CD14-positive monocyte (primary cell): ENCODE measurements around the gene GIGYF2. TPM values are rescaled to one million over a fixed set of nuclear protein-coding genes. Genes with fewer than 3 reads are reported as not detected.

Source experiments
- DNase-seq, 3 donors: peaks; one replicate each; pipeline ENCODE4 v3.0.0-alpha.2; 2011 to 2022
- H2AFZ ChIP-seq: 2 replicates; pipeline ENCODE4 v1.6.0; 2012; ENCODE audit warnings: mild to moderate bottlenecking, low read depth, low read length, inconsistent platforms; ENCODE audit not compliant: insufficient read depth, poor library complexity, severe bottlenecking
- H3K27ac ChIP-seq, 2 donors: 1 replicate in 1 of 2; 2 replicates in 1 of 2; pipeline ENCODE4 v1.5.1; 2012 to 2013; ENCODE audit warnings: low read length in 2 of 2, control low read depth in 1 of 2, inconsistent platforms in 1 of 2, low read depth in 1 of 2, mild to moderate bottlenecking in 1 of 2
- H3K27me3 ChIP-seq, 2 donors: one replicate each; pipeline versions ENCODE4 v1.6.0 to v1.6.1; 2011 to 2013; ENCODE audit warnings: low read length in 2 of 2; ENCODE audit not compliant: control insufficient read depth in 2 of 2, insufficient read depth in 2 of 2
- H3K36me3 ChIP-seq, 2 donors: replicated peaks in 1 of 2; 1 replicate in 1 of 2; 2 replicates in 1 of 2; pipeline versions ENCODE4 v1.5.1 to v1.6.1; 2012 to 2013; ENCODE audit warnings: low read length in 2 of 2, control low read depth in 1 of 2, inconsistent platforms in 1 of 2, mild to moderate bottlenecking in 1 of 2; ENCODE audit not compliant: insufficient read depth in 2 of 2, control insufficient read depth in 1 of 2
- H3K4me1 ChIP-seq, 2 donors: 1 replicate in 1 of 2; 2 replicates in 1 of 2; pipeline versions ENCODE4 v1.5.1 to v1.6.1; 2012 to 2013; ENCODE audit warnings: low read length in 2 of 2, control low read depth in 1 of 2, inconsistent platforms in 1 of 2, mild to moderate bottlenecking in 1 of 2, moderate library complexity in 1 of 2; ENCODE audit not compliant: insufficient read depth in 2 of 2, control insufficient read depth in 1 of 2
- H3K4me2 ChIP-seq: replicated peaks from 2 replicates; pipeline ENCODE3; 2012; ENCODE audit warnings: low read length, moderate library complexity, mild to moderate bottlenecking; ENCODE audit not compliant: poor library complexity, severe bottlenecking; ENCODE audit errors: extremely low read depth
- H3K4me3 ChIP-seq, 3 experiments: fragments of 200-600 bp in 1 of 3; sonication (generic) in 1 of 3; replicated peaks in 1 of 3; 1 replicate in 2 of 3; 2 replicates in 1 of 3; pipeline ENCODE4 v1.5.1; 2011 to 2013; ENCODE audit warnings: low read length in 3 of 3, mild to moderate bottlenecking in 3 of 3, control low read depth in 2 of 3, low read depth in 2 of 3, inconsistent platforms in 1 of 3, moderate library complexity in 1 of 3
- H3K79me2 ChIP-seq: 2 replicates; pipeline ENCODE4 v1.6.0; 2012; ENCODE audit warnings: mild to moderate bottlenecking, control low read depth, inconsistent platforms, low read length, moderate library complexity; ENCODE audit not compliant: insufficient read depth
- H3K9ac ChIP-seq: 2 replicates; pipeline ENCODE4 v1.6.0; 2017; ENCODE audit warnings: low read length, mild to moderate bottlenecking; ENCODE audit not compliant: insufficient read depth, poor library complexity, severe bottlenecking
- H3K9me3 ChIP-seq, 2 donors: replicated peaks in 1 of 2; 1 replicate in 1 of 2; 2 replicates in 1 of 2; pipeline versions ENCODE4 v1.5.1 to v1.6.1; 2012 to 2013; ENCODE audit warnings: low read length in 2 of 2, control low read depth in 1 of 2; ENCODE audit not compliant: control insufficient read depth in 1 of 2, insufficient read depth in 1 of 2
- H4K20me1 ChIP-seq: 2 replicates; pipeline ENCODE4 v1.6.0; 2012; ENCODE audit warnings: mild to moderate bottlenecking, low read length, control low read depth, moderate library complexity; ENCODE audit not compliant: insufficient read depth
- H3K27ac Mint-ChIP-seq, 7 donors: one replicate each; pipeline ENCODE4 v1.8.0; 2020; ENCODE audit warnings: mild to moderate bottlenecking in 7 of 7, mixed read lengths in 7 of 7, moderate library complexity in 6 of 7, inconsistent platforms in 2 of 7
- H3K27me3 Mint-ChIP-seq, 3 donors: one replicate each; pipeline ENCODE4 v1.8.0; 2021 to 2022; ENCODE audit warnings: low read depth in 3 of 3, mild to moderate bottlenecking in 3 of 3, mixed read lengths in 3 of 3, moderate library complexity in 3 of 3, inconsistent platforms in 1 of 3
- H3K36me3 Mint-ChIP-seq, 2 donors: one replicate each; pipeline ENCODE4 v1.8.0; 2020; ENCODE audit warnings: mixed read lengths in 2 of 2, inconsistent platforms in 1 of 2, mild to moderate bottlenecking in 1 of 2
- H3K4me1 Mint-ChIP-seq: one replicate; pipeline ENCODE4 v1.8.0; 2020; ENCODE audit warnings: mild to moderate bottlenecking, mixed read lengths
- H3K4me3 Mint-ChIP-seq, 2 donors: one replicate each; pipeline ENCODE4 v1.8.0; 2020; ENCODE audit warnings: mild to moderate bottlenecking in 2 of 2, mixed read lengths in 2 of 2, moderate library complexity in 1 of 2
- H3K9me3 Mint-ChIP-seq, 7 donors: one replicate each; pipeline ENCODE4 v1.8.0; 2020 to 2022; ENCODE audit warnings: mixed read lengths in 7 of 7, mild to moderate bottlenecking in 6 of 7, moderate library complexity in 6 of 7, inconsistent platforms in 2 of 7
- WGBS: methylation state at CpG from one replicate; pipeline ENCODE4 v1.1.5; 2013; ENCODE audit warnings: missing lambda C conversion rate; ENCODE audit not compliant: insufficient coverage; 5-methylcytosine and 5-hydroxymethylcytosine counted together
- intact Hi-C, 2 donors: fragments of 100-400 bp; cut with micrococcal nuclease; formaldehyde crosslinking; loops; one replicate each; pipeline versions ENCODE4 v1.15.0 to v1.15.1; 2023
- polyA plus RNA-seq, 3 donors: library from polyadenylated mRNA; depleted of rRNA in 1 of 3; unstranded in 2 of 3; stranded (reverse) in 1 of 3; fragments of 300-500 nt in 2 of 3; fragments of >200 nt in 1 of 3; fragmentation: Illumina TruSeq in 2 of 3; gene quantifications; 1 replicate in 2 of 3; 2 replicates in 1 of 3; pipeline ENCODE4 v1.2.3, GENCODE V29; 2012 to 2021
- TF ChIP-seq, protein P1 (sequence below): fragments of 200-600 bp; IDR thresholded peaks from one replicate; pipeline ENCODE4 v1.8.0; 2022; ENCODE audit warnings: antibody characterized with exemption, mild to moderate bottlenecking

Gene GIGYF2
- polyA plus RNA-seq, 3 donors = 7.7 to 20.7 (median 17.3) TPM

DNA sequence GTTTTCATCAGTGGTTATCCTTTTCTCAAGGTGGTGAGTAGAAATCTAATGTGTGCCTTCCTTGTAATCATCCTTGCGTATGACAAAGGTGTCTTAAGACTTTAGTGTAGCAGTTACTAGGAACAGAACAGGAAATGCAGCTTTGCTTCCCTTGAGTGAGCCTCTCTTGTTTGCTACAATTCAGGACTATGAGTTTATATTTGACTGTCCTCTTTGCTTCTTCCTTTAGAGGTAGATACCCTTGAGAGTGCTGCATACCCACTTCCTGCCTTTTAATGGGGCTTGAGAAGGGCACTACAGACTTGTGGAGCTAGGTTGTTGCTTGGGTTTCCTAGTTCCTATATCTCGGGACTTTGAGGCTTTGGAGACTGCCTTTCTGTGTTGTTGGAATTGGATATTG, 75.4 kb downstream of the GIGYF2 start:
- DNase-seq = no peak
- H3K36me3 ChIP-seq = peaks cover 68 to 98% of the 10 kb centered on the region in 2 donors

DNA sequence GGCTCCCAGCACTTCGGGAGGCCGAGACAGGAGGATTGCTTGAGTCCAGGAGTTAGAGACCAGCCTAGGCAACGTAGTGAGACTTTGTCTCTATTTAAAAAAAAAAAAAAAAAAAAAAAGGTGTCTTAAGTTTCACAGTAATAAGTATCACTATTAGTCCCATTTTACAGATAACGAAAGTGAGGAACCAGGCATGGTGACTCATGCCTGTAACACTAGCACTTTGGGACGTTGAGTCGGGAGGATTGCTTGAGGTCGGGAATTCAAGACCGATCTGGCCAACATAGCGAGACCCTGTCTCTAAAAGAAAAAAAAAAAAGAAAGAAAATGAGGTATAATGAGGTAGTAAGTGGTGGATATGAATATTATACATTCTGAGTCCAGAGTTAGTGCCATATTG, 76.7 kb downstream of the GIGYF2 start:
- H3K9ac ChIP-seq = no peak overlapping the region
- H3K9me3 ChIP-seq = no peaks in the 10 kb centered on the region
- no peak overlapping the region for H2AFZ ChIP-seq
- H3K27me3 Mint-ChIP-seq = no peaks in the 10 kb centered on the region
- H4K20me1 ChIP-seq = no peaks in the 10 kb centered on the region
- no peak overlapping the region for H3K27ac Mint-ChIP-seq
- no peaks in the 10 kb centered on the region for H3K4me1 ChIP-seq
- TF ChIP-seq, protein P1, sequence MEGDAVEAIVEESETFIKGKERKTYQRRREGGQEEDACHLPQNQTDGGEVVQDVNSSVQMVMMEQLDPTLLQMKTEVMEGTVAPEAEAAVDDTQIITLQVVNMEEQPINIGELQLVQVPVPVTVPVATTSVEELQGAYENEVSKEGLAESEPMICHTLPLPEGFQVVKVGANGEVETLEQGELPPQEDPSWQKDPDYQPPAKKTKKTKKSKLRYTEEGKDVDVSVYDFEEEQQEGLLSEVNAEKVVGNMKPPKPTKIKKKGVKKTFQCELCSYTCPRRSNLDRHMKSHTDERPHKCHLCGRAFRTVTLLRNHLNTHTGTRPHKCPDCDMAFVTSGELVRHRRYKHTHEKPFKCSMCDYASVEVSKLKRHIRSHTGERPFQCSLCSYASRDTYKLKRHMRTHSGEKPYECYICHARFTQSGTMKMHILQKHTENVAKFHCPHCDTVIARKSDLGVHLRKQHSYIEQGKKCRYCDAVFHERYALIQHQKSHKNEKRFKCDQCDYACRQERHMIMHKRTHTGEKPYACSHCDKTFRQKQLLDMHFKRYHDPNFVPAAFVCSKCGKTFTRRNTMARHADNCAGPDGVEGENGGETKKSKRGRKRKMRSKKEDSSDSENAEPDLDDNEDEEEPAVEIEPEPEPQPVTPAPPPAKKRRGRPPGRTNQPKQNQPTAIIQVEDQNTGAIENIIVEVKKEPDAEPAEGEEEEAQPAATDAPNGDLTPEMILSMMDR = no peak
- no peak overlapping the region for H3K27ac ChIP-seq
- H3K79me2 ChIP-seq = no peaks in the 10 kb centered on the region
- intact Hi-C loops = no loop called here
- no peak overlapping the region for H3K4me2 ChIP-seq
- H3K27me3 ChIP-seq = no peaks in the 10 kb centered on the region
- whole genome bisulfite sequencing = 89% methylated on average over 5 of the region's 9 CpGs
- H3K36me3 ChIP-seq = peaks cover 61 to 98% of the 10 kb centered on the region in 2 donors
- no peak for DNase-seq
- H3K9me3 Mint-ChIP-seq = no peaks in the 10 kb centered on the region
- no peak overlapping the region for H3K4me3 ChIP-seq
- H3K4me1 Mint-ChIP-seq = no peaks in the 10 kb centered on the region
- H3K4me3 Mint-ChIP-seq = no peak overlapping the region
- H3K36me3 Mint-ChIP-seq = peaks cover 59 to 62% of the 10 kb centered on the region in 2 donors

More for the DNA sequence above, 75.4 kb downstream of the GIGYF2 start:
- Histone ChIP-seq H3K9ac (no peak overlapping the region), H3K4me1 (no peaks in the 10 kb centered on the region), H3K4me3 (no peak overlapping the region), H3K4me2 (no peak overlapping the region), H3K9me3 (no peaks in the 10 kb centered on the region), H2AFZ (no peak overlapping the region), H3K79me2 (no peaks in the 10 kb centered on the region), H4K20me1 (no peaks in the 10 kb centered on the region), H3K27me3 (no peaks in the 10 kb centered on the region), H3K27ac (no peak overlapping the region)
- intact Hi-C loops = no loop called here
- Mint-ChIP-seq H3K27ac (peak overlapping the region in 2 of 7 donors; percentile 9 to 47), H3K4me1 (no peaks in the 10 kb centered on the region), H3K4me3 (no peak overlapping the region), H3K36me3 (peaks cover 64 to 65% of the 10 kb centered on the region in 2 donors), H3K27me3 (no peaks in the 10 kb centered on the region), H3K9me3 (no peaks in the 10 kb centered on the region)
- TF ChIP-seq, protein P1 = no peak
- no CpG with 5 or more reads among the region's 2 CpGs for whole genome bisulfite sequencing
